Hematopoietic multipotent progenitor cell treated with erythropoietin and hydrocortisone succinate and interleukin-3 and kit ligand, for 4 days (in vitro differentiated cells): ENCODE results near the gene DBF4B.
A peak's percentile ranks its signal among the peaks of the same experiment; 100 is the strongest.

Source experiments
- DNase-seq: peaks from one replicate; pipeline ENCODE4 v3.0.0-alpha.2; 2015

The DBF4B gene

DNA sequence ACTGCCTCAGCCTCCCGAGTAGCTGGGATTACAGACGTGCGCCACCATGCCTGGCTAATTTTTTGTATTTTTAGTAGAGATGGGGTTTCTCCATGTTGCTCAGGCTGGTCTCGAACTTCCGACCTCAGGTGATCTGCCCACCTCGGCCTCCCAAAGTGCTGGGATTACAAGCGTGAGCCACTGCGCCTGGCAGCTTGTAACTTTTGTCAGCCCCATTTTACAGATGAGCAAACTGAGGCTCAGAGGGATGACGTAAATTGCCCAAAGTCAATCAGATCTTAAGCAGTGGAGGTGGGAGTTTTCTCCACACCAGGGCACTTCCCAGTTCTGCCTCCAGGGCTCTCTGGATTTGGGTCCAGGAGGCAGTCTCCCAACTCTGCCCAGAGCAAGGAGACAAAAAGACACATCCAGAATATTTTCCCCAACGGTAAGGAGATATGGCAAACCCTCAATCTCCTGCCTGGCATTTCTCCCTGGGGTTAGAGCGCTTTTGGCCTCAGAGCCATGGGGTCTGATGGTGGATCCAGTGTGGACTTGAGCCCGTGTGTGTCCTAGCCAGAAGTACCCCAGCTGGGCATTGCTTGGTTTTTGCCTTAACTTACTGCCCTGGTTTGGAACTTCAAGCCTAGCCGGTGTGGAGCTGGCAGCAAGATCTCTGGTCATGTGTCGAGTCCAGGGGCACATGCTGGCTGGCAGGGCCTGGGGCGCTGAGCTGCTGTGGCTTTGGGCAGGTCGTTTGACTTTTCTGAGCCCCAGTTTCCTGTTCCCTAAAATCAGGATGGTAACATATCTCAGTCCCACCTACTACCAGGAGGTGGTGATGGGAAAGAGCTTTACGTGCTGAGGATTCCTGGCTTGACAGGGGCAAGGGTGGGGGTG lies 53.7 kb downstream of the DBF4B start:
- no peak for DNase-seq

DNA sequence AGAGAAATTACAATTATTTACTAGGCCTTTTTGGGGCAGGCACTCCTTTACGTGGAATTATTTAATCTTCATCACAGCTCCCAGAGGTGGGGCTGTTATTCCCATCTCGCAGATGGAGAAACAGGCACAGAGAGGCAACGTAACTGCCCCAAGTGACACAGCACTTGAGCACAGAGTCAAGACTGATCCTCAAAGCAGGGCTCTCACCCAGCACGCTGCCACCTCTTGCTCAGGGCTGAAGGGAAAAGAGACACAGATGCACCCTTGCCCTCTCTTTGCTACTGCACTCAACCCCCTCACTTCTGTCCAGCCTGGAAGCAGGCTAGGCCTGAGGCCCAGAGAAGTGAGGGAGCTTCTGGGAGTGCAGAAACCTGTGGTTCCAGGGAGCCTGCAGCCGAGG lies 54.7 kb downstream of the DBF4B start:
- DNase-seq = no peak

- no peak for DNase-seq
Measured at GRCh38 chr17:44765965-44766364, 57.5 kb downstream of the DBF4B start.

GRCh38 chr17:44766409-44767038 lies 58.1 kb downstream of the DBF4B start:
- no peak for DNase-seq

DNA sequence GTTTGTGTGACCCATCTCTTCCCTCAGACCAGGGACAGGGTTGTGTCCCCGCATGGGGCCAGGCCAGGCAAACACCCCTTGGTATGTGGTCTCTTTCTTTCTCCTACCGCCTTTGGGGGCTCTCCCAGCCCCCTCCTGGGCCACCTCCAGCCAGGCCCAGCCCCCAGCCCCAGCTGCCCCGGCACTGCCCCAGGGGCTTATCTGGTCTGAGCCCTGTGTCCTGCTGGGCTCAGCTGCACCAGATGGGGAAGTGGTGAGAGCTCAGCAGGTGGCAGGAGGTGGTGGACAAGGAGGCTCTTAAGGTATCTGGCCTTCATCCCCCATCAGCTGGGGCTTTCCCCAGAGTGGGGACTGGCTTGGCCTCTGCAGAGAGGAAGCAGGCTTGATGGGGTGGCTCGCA lies 59.0 kb downstream of the DBF4B start:
- peak; percentile 59 for DNase-seq

DNA sequence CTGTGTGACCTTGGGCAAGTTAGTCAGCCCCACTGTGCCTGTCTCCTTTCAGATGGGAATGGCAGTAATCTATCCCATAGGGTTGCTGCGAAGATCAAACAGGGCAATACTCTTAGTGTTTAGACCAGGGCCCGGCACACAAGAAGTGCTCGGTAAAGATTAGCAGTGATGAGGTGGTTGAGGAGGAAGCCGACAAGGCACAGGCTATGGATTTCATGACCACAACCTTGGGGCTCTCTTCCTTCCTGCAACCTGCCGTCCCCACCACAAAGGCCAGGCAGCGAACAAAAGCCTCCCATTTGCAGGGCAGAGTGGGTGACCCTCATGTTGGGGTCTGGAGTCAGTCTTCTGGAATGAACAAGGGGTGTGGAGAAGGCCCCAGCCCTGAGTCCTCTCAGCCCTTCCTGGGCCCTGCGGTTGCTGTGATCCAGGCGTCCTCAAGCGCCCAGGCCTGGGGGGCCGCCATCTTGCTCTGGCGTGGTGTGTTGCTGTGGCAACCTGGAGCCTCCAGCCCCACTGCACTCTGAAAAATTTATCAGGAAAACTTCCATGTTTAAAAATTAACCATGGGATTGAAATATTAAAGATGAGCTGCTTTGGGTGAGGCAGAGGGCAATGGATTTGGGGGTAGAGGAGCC lies 60.2 kb downstream of the DBF4B start:
- DNase-seq = peak; percentile 76

- no peak for DNase-seq
Measured at GRCh38 chr17:44769230-44769629, 60.8 kb downstream of the DBF4B start.

- no peak for DNase-seq
Measured at GRCh38 chr17:44769647-44770084, 61.2 kb downstream of the DBF4B start.

GRCh38 chr17:44770166-44770925 lies 61.9 kb downstream of the DBF4B start:
- no peak for DNase-seq

- DNase-seq = no peak
Measured at GRCh38 chr17:44772308-44773045, 64.0 kb downstream of the DBF4B start.

DNA sequence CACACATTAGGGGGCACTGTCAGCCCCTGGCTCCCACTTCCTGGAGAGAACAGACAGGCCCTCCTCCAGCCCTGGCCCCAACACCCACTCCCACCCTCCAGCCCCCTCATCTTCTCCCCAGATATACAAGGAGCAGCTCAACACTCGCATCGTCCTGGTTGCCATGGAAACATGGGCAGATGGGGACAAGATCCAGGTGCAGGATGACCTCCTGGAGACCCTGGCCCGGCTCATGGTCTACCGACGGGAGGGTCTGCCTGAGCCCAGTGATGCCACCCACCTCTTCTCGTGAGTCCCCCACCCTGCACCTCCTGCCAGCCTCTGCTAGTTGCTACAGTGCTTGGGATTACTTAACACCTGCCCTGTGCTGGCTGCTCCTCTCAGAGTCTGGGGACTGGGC lies 64.7 kb downstream of the DBF4B start:
- DNase-seq = no peak

DNA sequence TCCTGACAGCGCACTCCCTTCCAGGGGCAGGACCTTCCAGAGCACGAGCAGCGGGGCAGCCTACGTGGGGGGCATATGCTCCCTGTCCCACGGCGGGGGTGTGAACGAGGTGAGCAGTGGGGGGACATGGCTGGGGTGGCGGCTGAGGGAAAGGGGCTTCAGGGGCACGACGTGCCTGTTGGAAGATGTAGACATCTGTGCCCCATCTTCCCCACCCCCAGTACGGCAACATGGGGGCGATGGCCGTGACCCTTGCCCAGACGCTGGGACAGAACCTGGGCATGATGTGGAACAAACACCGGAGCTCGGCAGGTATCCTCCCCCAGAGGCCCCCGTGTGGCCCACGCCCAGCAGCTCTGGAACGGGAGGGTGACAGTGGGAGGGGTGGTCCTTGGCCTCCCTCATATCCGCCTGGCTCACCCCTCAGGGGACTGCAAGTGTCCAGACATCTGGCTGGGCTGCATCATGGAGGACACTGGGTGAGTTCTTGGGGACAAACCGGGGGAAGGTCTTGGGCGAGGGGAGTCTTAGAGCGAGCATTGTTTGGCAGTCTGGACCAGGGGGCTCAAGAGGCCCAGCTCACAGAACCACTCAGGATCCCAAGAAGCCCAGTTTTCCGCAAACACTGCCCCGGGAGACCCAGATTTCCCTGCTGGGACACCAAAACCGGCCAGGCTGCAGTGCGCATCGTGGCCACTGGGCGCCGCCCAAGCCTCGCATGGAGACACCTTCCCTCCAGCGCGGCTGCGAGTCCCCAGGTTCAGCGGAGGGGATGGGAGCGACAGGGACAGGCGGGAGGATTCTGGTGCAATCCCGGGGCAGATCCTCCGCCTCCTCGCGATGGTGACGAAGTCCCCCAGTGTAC lies 66.0 kb downstream of the DBF4B start:
- DNase-seq = peak; percentile 92

DNA sequence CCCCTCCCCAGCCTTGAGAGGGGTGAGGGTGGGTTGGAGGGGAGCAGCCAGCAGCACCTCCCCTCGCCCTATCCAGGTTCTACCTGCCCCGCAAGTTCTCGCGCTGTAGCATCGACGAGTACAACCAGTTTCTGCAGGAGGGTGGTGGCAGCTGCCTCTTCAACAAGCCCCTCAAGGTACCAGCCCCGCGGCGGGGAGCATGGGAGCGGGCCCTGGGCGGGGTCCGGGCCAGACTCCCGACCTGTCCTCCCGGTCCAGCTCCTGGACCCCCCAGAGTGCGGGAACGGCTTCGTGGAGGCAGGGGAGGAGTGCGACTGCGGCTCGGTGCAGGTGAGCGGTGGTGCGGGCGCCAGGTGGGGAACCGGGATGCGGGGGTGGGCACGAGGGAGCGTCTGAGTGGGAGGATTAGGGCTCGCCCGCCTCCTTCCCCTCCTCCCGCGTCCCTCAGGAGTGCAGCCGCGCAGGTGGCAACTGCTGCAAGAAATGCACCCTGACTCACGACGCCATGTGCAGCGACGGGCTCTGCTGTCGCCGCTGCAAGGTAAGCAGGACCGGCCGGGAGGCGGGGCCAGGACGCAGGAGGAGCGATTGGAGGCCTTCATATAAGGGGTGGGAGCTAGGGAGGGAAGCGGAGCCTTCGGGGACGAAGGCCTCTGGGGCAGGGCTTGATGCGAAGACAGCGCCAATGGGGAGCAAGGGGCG lies 66.8 kb downstream of the DBF4B start:
- DNase-seq = peak; percentile 99

DNA sequence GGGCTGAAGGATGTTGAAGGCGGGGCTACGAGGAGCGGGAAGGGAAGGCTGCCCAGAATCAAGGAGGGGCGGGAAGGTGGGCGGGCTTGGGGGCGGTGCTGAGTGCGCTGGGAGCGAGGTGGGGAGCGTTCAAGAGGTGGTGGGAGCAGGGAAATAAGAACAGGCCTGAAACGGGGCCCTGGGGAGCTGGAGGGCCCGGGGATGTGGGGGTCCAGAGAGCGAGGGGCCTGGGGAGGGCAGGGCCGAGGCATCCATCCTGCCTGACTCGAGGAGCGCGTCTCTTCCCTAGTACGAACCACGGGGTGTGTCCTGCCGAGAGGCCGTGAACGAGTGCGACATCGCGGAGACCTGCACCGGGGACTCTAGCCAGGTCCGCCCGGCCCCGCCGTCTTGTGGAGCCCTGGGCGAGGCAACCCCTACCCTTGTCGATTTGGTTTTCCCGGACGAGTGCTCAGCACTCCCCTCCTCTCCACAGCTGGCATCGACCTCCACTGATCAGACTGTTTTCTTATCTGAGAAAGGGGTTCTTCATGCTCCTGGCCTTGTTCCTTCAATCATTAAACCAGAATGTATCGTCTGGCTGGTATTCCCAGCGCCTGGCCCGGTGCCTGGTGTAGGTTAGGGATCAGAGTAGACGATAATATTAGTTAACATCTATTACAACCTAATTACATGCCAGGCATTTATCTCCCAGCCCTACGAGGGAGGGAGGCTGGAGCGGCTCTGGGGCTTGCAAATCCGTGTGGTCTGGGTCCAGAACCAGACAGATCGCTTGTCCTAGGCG lies 67.6 kb downstream of the DBF4B start:
- no peak for DNase-seq

DNA sequence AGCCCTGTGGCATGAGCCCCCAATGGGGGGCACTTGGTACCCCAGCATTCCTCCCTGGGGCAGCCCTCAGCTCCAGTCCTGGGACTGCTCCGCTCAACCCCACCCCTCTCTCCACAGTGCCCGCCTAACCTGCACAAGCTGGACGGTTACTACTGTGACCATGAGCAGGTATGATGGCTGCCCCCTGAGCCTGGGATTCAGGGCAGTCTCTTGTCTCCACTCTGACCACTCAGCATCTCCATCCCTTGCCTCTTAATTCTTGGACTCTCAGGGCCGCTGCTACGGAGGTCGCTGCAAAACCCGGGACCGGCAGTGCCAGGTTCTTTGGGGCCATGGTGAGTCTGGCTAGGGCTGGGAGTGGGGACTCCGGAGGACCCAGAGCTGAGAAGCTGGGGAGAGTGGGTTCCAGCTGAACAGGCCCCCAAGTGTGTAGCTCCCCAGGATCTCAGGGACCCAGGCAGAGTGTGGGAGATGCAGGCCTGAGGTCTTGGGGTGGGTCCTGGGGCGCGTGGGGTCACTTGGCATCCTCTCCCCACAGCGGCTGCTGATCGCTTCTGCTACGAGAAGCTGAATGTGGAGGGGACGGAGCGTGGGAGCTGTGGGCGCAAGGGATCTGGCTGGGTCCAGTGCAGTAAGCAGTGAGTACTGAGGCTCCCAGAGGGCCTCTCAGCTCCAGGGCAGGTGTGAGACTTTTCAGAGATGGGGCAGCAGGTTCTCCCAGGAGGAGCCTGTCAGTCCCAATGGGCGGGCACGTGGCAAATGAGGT lies 68.3 kb downstream of the DBF4B start:
- DNase-seq = no peak

DNA sequence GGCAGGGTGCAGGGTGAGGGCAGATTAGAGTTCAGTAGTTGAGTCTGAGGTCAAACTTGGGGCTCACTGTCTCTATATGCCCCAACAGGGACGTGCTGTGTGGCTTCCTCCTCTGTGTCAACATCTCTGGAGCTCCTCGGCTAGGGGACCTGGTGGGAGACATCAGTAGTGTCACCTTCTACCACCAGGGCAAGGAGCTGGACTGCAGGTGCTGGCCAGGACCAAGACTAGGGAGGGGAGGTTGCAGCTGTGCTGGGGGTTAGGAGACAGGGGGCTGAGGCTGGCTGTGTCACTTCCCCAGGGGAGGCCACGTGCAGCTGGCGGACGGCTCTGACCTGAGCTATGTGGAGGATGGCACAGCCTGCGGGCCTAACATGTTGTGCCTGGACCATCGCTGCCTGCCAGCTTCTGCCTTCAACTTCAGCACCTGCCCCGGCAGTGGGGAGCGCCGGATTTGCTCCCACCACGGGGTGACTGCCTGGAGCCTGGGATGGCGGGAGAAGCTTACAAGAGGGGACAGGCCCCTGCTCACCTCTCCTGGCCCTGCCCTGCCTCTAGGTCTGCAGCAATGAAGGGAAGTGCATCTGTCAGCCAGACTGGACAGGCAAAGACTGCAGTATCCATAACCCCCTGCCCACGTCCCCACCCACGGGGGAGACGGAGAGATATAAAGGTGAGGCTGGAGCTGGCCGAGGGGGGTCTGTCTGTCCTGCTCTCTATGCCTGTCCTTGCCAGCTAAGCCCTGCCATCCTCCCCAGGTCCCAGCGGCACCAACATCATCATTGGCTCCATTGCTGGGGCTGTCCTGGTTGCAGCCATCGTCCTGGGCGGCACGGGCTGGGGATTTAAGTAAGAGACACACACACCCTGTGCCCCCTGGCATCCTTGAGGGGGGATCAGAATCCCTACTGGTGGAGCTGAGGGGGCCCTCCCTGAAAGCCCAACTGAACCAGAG lies 69.2 kb downstream of the DBF4B start:
- no peak for DNase-seq

GRCh38 chr17:44778656-44779210 lies 70.3 kb downstream of the DBF4B start:
- DNase-seq = no peak
